KMS-11 (cell line): ENCODE data around the gene KASH5.

Experiments used
- H2AFZ ChIP-seq: fragments of 200-600 bp; sonication (generic); 2 replicates; pipeline ENCODE4 v1.6.1; 2016; ENCODE audit warnings: antibody characterized with exemption, mixed run types, low read depth
- H3K27ac ChIP-seq: fragments of 200-600 bp; sonication (generic); 2 replicates; pipeline ENCODE4 v1.6.1; 2016; ENCODE audit warnings: mild to moderate bottlenecking, mixed run types
- H3K27me3 ChIP-seq: fragments of 200-600 bp; sonication (generic); 2 replicates; pipeline ENCODE4 v1.6.1; 2017; ENCODE audit warnings: mild to moderate bottlenecking, low read depth, mixed run types, moderate library complexity; ENCODE audit not compliant: insufficient read depth
- H3K36me3 ChIP-seq: fragments of 200-600 bp; sonication (generic); 2 replicates; pipeline ENCODE4 v1.6.1; 2017; ENCODE audit warnings: mild to moderate bottlenecking, mixed run types; ENCODE audit not compliant: insufficient read depth
- H3K4me1 ChIP-seq: fragments of 200-600 bp; sonication (generic); 2 replicates; pipeline ENCODE4 v1.6.1; 2016; ENCODE audit warnings: mild to moderate bottlenecking, low read depth, mixed run types; ENCODE audit not compliant: poor library complexity, severe bottlenecking
- H3K4me2 ChIP-seq: fragments of 200-600 bp; sonication (generic); 2 replicates; pipeline ENCODE4 v1.7.0; 2016; ENCODE audit warnings: mild to moderate bottlenecking, mixed run types
- H3K4me3 ChIP-seq: fragments of 200-600 bp; sonication (generic); IDR thresholded peaks from 2 replicates; pipeline ENCODE4 v1.6.1; 2017; ENCODE audit warnings: low read depth, low read length, mixed read lengths; ENCODE audit not compliant: insufficient read depth
- H3K79me2 ChIP-seq: fragments of 200-600 bp; sonication (generic); 2 replicates; pipeline ENCODE4 v1.6.1; 2016; ENCODE audit warnings: low read depth, mixed run types; ENCODE audit not compliant: insufficient read depth
- H3K9ac ChIP-seq: fragments of 200-600 bp; sonication (generic); 2 replicates; pipeline ENCODE4 v1.6.1; 2016; ENCODE audit warnings: mild to moderate bottlenecking, mixed run types
- H4K20me1 ChIP-seq: fragments of 200-600 bp; sonication (generic); 2 replicates; pipeline ENCODE4 v1.6.1; 2016; ENCODE audit warnings: mild to moderate bottlenecking, mixed run types; ENCODE audit not compliant: insufficient read depth
- TF ChIP-seq, protein P1 (sequence below): fragments of 200-600 bp; sonication (generic); conservative IDR thresholded peaks from 2 replicates; pipeline ENCODE4 v1.6.1; 2017; ENCODE audit warnings: low read depth, mild to moderate bottlenecking, antibody characterized with exemption, low read length, moderate library complexity, mixed read lengths

The KASH5 gene

DNA sequence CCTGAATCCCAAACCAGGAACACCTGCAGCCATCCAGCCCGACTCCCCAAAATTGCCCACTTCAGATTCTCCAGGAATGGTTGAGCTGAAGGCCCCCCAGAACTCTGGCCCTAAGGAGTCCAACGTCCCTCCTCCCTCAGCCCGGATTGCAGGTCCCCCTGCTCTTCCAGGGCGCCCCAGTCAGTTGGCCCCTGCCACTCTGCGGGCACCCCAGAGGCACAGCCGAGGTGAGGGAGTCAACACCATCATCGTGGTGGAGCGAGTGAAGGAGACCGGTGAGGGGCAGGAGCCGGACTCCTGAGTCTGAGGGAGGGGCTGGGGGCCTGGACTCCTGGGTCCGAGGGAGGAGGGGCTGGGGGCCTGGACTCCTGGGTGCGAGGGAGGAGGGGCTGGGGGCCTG is 39.3 kb downstream of the KASH5 start:
- Histone ChIP-seq H3K9ac (no peak overlapping the region), H3K36me3 (no peaks in the 10 kb centered on the region), H3K79me2 (no peaks in the 10 kb centered on the region), H2AFZ (no peak overlapping the region), H3K4me2 (no peak overlapping the region), H4K20me1 (no peaks in the 10 kb centered on the region), H3K4me1 (peaks cover 10% of the 10 kb centered on the region), H3K27ac (no peak overlapping the region), H3K4me3 (no peak overlapping the region), H3K27me3 (peaks cover 92% of the 10 kb centered on the region)
- TF ChIP-seq, protein P1, sequence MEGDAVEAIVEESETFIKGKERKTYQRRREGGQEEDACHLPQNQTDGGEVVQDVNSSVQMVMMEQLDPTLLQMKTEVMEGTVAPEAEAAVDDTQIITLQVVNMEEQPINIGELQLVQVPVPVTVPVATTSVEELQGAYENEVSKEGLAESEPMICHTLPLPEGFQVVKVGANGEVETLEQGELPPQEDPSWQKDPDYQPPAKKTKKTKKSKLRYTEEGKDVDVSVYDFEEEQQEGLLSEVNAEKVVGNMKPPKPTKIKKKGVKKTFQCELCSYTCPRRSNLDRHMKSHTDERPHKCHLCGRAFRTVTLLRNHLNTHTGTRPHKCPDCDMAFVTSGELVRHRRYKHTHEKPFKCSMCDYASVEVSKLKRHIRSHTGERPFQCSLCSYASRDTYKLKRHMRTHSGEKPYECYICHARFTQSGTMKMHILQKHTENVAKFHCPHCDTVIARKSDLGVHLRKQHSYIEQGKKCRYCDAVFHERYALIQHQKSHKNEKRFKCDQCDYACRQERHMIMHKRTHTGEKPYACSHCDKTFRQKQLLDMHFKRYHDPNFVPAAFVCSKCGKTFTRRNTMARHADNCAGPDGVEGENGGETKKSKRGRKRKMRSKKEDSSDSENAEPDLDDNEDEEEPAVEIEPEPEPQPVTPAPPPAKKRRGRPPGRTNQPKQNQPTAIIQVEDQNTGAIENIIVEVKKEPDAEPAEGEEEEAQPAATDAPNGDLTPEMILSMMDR: no peak

DNA sequence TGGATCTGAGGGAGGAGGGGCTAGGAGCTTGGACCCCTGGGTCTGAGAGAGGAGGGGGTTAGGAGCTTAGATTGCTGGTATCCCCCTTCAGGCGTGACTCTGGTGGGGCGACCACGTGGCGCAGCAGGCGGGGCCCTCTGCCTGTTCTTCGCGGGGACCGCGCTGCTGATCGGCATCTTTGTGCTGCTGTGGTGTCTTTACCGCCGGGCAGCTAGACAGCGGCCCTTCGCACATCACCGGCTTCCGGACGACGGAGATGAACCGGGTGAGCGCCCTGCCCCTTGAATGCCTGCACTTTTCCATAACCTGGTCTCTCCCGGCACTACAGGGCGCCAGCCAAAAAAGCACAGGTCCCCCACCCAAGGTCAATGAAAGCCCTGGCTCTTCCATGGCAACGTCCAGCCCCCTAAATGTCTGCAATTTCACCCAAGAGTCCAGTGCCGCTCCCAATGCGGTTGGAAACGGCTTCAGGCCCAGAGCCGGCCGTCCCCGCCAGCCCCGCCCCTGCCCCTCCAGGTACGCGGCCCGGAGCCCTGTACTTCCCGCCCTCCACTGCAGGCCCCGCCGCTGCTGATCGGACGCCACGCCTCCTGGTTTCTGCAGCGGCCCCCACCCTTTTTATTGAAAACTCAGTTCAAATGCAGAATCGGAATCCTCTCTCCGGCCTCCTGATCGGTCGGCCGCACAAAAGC is 40.0 kb downstream of the KASH5 start:
- Histone ChIP-seq H3K27me3 (peaks cover 92% of the 10 kb centered on the region), H2AFZ (no peak overlapping the region), H3K9ac (no peak overlapping the region), H3K4me2 (no peak overlapping the region), H3K27ac (no peak overlapping the region), H3K4me1 (peaks cover 10% of the 10 kb centered on the region), H3K4me3 (no peak overlapping the region), H4K20me1 (no peaks in the 10 kb centered on the region), H3K79me2 (no peaks in the 10 kb centered on the region), H3K36me3 (no peaks in the 10 kb centered on the region)
- TF ChIP-seq, protein P1: no peak

DNA sequence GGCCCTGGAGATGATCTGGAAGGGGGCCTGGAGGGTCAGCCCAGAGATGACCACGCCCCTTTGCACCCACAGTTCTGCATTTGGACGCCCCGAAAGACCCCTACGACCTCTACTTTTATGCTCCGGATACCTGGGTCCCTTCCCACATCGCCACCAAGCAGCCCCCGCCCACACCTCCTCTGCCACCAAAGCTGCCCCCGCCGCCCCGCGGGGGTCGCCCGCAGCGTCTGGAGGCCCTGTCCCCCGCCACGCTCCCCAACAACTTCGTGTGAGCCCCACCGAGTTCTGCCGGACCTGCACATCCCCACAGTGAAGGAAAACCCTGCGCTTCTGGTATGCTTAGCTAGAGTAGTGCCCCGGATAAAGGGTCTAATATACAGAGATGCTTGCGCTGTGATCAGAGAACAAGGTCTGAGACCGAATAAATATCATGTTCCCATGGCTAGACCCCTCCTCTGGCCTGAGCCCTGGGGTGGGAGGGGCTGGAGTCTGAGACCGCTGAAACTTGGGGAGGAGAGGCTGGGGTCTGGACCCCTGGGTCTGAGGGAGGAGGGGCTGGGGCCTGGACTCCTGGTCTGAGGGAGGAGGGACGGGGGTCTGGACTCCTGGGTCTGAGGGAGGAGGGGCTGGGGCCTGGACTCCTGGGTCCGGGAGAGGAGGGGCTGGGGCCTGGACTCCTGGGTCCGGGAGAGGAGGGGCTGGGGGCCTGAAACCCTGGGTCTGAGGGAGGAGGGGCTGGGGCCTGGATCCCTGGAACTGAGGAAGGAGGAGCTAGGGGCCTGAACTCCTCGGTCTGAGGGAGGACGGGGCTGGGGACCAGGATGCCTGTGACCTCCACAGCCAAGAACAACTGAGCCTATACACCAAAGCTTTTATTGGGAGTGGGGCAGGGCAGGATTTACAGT is 40.8 kb downstream of the KASH5 start:
- TF ChIP-seq, protein P1: no peak
- H3K27me3 ChIP-seq: peaks cover 92% of the 10 kb centered on the region

DNA sequence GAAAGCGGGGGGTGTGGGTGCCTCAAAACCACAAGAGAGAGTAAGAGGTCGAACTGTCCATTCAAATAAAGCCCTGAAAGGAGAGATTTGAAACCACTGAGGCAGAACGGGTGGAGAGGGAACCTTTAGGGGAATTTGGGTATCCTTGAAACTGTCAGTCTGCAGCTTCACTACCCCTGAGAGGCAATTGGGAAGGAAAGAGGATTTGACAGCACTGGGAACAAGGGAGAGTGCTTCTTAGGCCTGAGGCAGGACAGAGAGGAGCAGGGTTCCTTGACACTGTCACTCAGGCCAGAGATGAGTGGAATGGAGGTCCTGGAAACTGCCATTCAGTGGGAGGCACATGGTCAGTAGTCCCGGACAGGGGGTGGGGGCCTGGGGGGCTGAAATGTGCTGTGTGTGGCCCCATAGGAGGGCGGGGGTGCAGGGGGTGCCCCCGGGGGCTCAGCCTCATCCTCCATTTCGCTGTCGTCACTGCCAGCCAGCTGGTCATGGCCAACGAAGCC is 42.2 kb downstream of the KASH5 start:
- Histone ChIP-seq H2AFZ (no peak overlapping the region), H3K4me2 (no peak overlapping the region), H3K27ac (no peak overlapping the region), H3K9ac (no peak overlapping the region), H3K4me1 (peaks cover 6% of the 10 kb centered on the region), H4K20me1 (no peaks in the 10 kb centered on the region), H3K4me3 (no peak overlapping the region), H3K27me3 (peaks cover 91% of the 10 kb centered on the region), H3K36me3 (no peaks in the 10 kb centered on the region), H3K79me2 (no peaks in the 10 kb centered on the region)
- TF ChIP-seq, protein P1: no peak

More for the DNA sequence above, 40.8 kb downstream of the KASH5 start:
- Histone ChIP-seq H3K79me2 (no peaks in the 10 kb centered on the region), H3K4me3 (no peak overlapping the region), H3K27ac (no peak overlapping the region), H3K9ac (no peak overlapping the region), H3K4me1 (peaks cover 6% of the 10 kb centered on the region), H2AFZ (no peak overlapping the region), H3K36me3 (no peaks in the 10 kb centered on the region), H3K4me2 (no peak overlapping the region), H4K20me1 (no peaks in the 10 kb centered on the region)
